Measurements from ENCODE around the gene RAB3IP.

DNA sequence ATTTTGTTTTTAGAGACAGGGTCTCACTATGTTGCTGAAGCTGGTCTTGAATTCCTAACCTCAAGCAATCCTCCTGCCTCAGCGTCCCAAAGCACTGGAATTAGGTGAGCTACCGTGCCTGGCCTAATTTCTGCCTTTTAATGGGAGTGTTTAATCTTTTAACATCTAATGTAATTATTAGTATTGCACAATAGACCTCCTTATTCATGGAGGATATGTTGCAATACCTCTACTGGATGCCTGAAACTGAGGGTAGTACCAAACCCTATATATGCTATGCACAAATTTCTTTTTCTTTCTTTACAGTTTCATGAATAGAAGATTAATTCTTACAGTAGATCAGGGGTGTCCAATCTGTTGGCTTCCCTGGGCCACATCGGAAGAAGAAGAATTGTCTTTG, 134.1 kb downstream of the RAB3IP start:
- TF ChIP-seq EZH2phosphoT487 (IDR thresholded peaks at IDR 0.05) = no peak
- TF ChIP-seq, protein P1, sequence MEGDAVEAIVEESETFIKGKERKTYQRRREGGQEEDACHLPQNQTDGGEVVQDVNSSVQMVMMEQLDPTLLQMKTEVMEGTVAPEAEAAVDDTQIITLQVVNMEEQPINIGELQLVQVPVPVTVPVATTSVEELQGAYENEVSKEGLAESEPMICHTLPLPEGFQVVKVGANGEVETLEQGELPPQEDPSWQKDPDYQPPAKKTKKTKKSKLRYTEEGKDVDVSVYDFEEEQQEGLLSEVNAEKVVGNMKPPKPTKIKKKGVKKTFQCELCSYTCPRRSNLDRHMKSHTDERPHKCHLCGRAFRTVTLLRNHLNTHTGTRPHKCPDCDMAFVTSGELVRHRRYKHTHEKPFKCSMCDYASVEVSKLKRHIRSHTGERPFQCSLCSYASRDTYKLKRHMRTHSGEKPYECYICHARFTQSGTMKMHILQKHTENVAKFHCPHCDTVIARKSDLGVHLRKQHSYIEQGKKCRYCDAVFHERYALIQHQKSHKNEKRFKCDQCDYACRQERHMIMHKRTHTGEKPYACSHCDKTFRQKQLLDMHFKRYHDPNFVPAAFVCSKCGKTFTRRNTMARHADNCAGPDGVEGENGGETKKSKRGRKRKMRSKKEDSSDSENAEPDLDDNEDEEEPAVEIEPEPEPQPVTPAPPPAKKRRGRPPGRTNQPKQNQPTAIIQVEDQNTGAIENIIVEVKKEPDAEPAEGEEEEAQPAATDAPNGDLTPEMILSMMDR (IDR thresholded peaks at IDR 0.05) = no peak

Measured in neural progenitor cell (in vitro differentiated cells).